Transverse colon (tissue), 4 donors: ENCODE data around the gene NPR3. TPM values are rescaled to one million over a fixed set of nuclear protein-coding genes. Genes with fewer than 3 reads are reported as not detected.

Experiments
- DNase-seq: peaks from one replicate; pipeline ENCODE4 v3.0.0-alpha.2; 2019
- H3K27ac ChIP-seq, 4 donors: fragments of 200-600 bp; sonication (generic); 2 replicates each; pipeline ENCODE4 v1.5.1; 2016 to 2018; ENCODE audit warnings: inconsistent platforms in 4 of 4
- H3K27me3 ChIP-seq: fragments of 200-600 bp; sonication (generic); 2 replicates; pipeline ENCODE4 v1.5.1; 2017; ENCODE audit warnings: inconsistent platforms
- H3K36me3 ChIP-seq, 4 donors: fragments of 200-600 bp; sonication (generic); 2 replicates each; pipeline ENCODE4 v1.5.1; 2017 to 2019; ENCODE audit warnings: inconsistent platforms in 4 of 4
- H3K4me1 ChIP-seq, 4 donors: fragments of 200-600 bp; sonication (generic); 2 replicates each; pipeline ENCODE4 v1.5.1; 2017 to 2020; ENCODE audit warnings: inconsistent platforms in 4 of 4
- H3K4me3 ChIP-seq, 4 donors: fragments of 200-600 bp; sonication (generic); 1 replicate in 1 of 4; 2 replicates in 3 of 4; pipeline versions ENCODE4 v1.5.1 to v1.6.1; 2017 to 2019; ENCODE audit warnings: inconsistent platforms in 4 of 4
- H3K9me3 ChIP-seq, 2 donors: fragments of 200-600 bp; sonication (generic); 2 replicates each; pipeline ENCODE4 v1.5.1; 2017 to 2019; ENCODE audit warnings: inconsistent platforms in 2 of 2
- CTCF ChIP-seq, 5 experiments: fragments of 200-600 bp in 3 of 5; fragments of 450-650 bp in 2 of 5; sonication (generic) in 3 of 5; IDR thresholded peaks; 1 replicate in 2 of 5; 2 replicates in 3 of 5; pipeline ENCODE4 v1.5.1; 2016 to 2017; ENCODE audit warnings: antibody characterized with exemption in 5 of 5, inconsistent platforms in 3 of 5, mild to moderate bottlenecking in 2 of 5, moderate library complexity in 1 of 5
- EP300 ChIP-seq: sonication (generic); formaldehyde crosslinking; IDR thresholded peaks from one replicate; pipeline ENCODE4 v1.6.1; 2017; ENCODE audit warnings: antibody characterized with exemption, low read depth
- POLR2A ChIP-seq: fragments of 450-650 bp; IDR thresholded peaks from one replicate; pipeline ENCODE4 v1.6.1; 2016; ENCODE audit warnings: antibody characterized with exemption, mild to moderate bottlenecking, moderate library complexity
- POLR2AphosphoS5 ChIP-seq, 3 donors: sonication (generic); formaldehyde crosslinking; IDR thresholded peaks; one replicate each; pipeline ENCODE4 v1.6.1; 2016; ENCODE audit warnings: antibody characterized with exemption in 3 of 3
- WGBS, 2 donors: methylation state at CpG; one replicate each; pipeline ENCODE4 v1.1.5; 2018; ENCODE audit warnings: low coverage in 1 of 2; 5-methylcytosine and 5-hydroxymethylcytosine counted together
- in situ Hi-C, 4 donors: fragments of 200-750 bp; cut with MboI; loops; one replicate each; pipeline versions ENCODE4 v1.15.0 to v1.15.1; 2017; ENCODE audit warnings: low sequenced_read_pairs in 3 of 4, low pct_ligation_motif_present in 1 of 4, low pct_unique_long_range_greater_than_20kb in 1 of 4
- intact Hi-C: fragments of 100-400 bp; cut with DNase I; formaldehyde crosslinking; loops from one replicate; pipeline ENCODE4 v1.15.1; 2023; ENCODE audit warnings: low total_unique reads
- total RNA-seq, 4 donors: library from RNA; depleted of rRNA; stranded (reverse); fragments of >200 nt; gene quantifications; one replicate each; pipeline ENCODE4 v1.1.0, GENCODE V29; 2016

The NPR3 gene
- total RNA-seq, 4 donors from 2014 or later, result 0.60 to 19.8 (median 3.8) TPM

- in situ Hi-C loops (no loop called here), intact Hi-C loops (no loop called here)
- H3K27me3 ChIP-seq, result no peaks in the 10 kb centered on the region
- no peaks in the 10 kb centered on the region for H3K4me1 ChIP-seq
- H3K27ac ChIP-seq, result no peak overlapping the region
- H3K4me3 ChIP-seq, result no peak overlapping the region
- DNase-seq, result no peak
- no peaks in the 10 kb centered on the region for H3K36me3 ChIP-seq
- TF ChIP-seq CTCF (IDR thresholded peaks at IDR 0.05), result no peak
- no peak for TF ChIP-seq POLR2A
- no peak for TF ChIP-seq EP300
- no peaks in the 10 kb centered on the region for H3K9me3 ChIP-seq
Measured at GRCh38 chr5:32776200-32776599, 65.1 kb downstream of the NPR3 start.

GRCh38 chr5:32777222-32777621, 66.1 kb downstream of the NPR3 start:
- H3K27me3 ChIP-seq, result no peaks in the 10 kb centered on the region
- in situ Hi-C loops (no loop called here), intact Hi-C loops (no loop called here)
- H3K9me3 ChIP-seq, result no peaks in the 10 kb centered on the region
- H3K4me3 ChIP-seq, result no peak overlapping the region
- WGBS, 2 donors, result 40 to 57% methylated on average over 2 of the region's 2 CpGs
- no peaks in the 10 kb centered on the region for H3K4me1 ChIP-seq
- TF ChIP-seq EP300 (no peak), POLR2A (no peak), POLR2AphosphoS5 (IDR thresholded peaks at IDR 0.05) (no peak), CTCF (IDR thresholded peaks at IDR 0.05) (no peak)
- H3K36me3 ChIP-seq, result no peaks in the 10 kb centered on the region
- no peak for DNase-seq
- no peak overlapping the region for H3K27ac ChIP-seq

- no peaks in the 10 kb centered on the region for H3K36me3 ChIP-seq
- DNase-seq, result no peak
- H3K27me3 ChIP-seq, result no peaks in the 10 kb centered on the region
- TF ChIP-seq POLR2A (no peak), POLR2AphosphoS5 (IDR thresholded peaks at IDR 0.05) (no peak), EP300 (no peak)
- no peaks in the 10 kb centered on the region for H3K9me3 ChIP-seq
- no peak overlapping the region for H3K4me3 ChIP-seq
- in situ Hi-C loops (no loop called here), intact Hi-C loops (no loop called here)
- H3K4me1 ChIP-seq, result no peaks in the 10 kb centered on the region
- WGBS, 2 donors, result 75% methylated on average over 2 of the region's 2 CpGs; no CpG with 5 or more reads in 1 of the 2 donors
- no peak overlapping the region for H3K27ac ChIP-seq
Measured at GRCh38 chr5:32777733-32778132, 66.6 kb downstream of the NPR3 start.

GRCh38 chr5:32778403-32778802, 67.3 kb downstream of the NPR3 start:
- Histone ChIP-seq H3K27me3 (no peaks in the 10 kb centered on the region), H3K4me3 (no peak overlapping the region), H3K4me1 (no peaks in the 10 kb centered on the region), H3K27ac (no peak overlapping the region), H3K9me3 (no peaks in the 10 kb centered on the region), H3K36me3 (no peaks in the 10 kb centered on the region)
- 70 to 93% methylated on average over 2 of the region's 2 CpGs for WGBS, 2 donors
- in situ Hi-C loops (no loop called here), intact Hi-C loops (no loop called here)
- DNase-seq, result no peak
- TF ChIP-seq EP300 (no peak), CTCF (IDR thresholded peaks at IDR 0.05) (no peak), POLR2AphosphoS5 (IDR thresholded peaks at IDR 0.05) (no peak), POLR2A (no peak)

- Histone ChIP-seq H3K36me3 (no peaks in the 10 kb centered on the region), H3K9me3 (no peaks in the 10 kb centered on the region), H3K27me3 (no peaks in the 10 kb centered on the region), H3K27ac (no peak overlapping the region), H3K4me1 (no peaks in the 10 kb centered on the region), H3K4me3 (no peak overlapping the region)
- DNase-seq, result no peak
- WGBS, 2 donors, result 82 to 84% methylated on average over 5 of the region's 5 CpGs
- in situ Hi-C loops, result no loop called here
- no peak for TF ChIP-seq POLR2AphosphoS5 (IDR thresholded peaks at IDR 0.05)
- intact Hi-C loops, result no loop called here
Measured at GRCh38 chr5:32779754-32780415, 68.8 kb downstream of the NPR3 start.
